GM19397 (cell line): ENCODE data around the gene CA7.
"Not testable (repeated sequence)": the region's sequence is repeated elsewhere in the genome, so short reads cannot be mapped to it uniquely, and the experiment has no call there.

Source experiments
- ATAC-seq: cut with Tn5 transposase; IDR thresholded peaks from one replicate; pipeline ENCODE4 v1.9.1; 2021; ENCODE audit warnings: mild to moderate bottlenecking, moderate library complexity; ENCODE audit not compliant: unreplicated experiment

CA7 gene

DNA sequence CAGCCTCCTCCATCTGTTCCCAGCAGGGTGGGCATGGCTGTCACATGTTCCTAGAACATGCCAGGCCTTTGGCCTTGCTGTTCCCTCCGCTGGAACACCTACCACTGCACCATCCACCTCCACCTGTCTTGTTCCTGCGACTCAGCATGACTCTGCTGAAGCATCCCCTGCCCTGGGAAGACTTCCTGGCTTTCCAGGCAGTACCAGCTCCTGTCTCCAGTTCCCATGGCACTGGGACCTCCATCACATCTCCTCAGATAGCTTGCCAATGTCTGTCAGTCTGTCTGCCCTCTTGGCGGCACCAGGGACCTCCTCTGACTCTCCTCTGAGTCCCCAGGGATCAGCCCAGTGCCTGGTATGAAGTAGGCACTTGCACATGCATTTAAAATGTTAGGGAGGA is 51.8 kb downstream of the CA7 start:
- ATAC-seq: no peak

DNA sequence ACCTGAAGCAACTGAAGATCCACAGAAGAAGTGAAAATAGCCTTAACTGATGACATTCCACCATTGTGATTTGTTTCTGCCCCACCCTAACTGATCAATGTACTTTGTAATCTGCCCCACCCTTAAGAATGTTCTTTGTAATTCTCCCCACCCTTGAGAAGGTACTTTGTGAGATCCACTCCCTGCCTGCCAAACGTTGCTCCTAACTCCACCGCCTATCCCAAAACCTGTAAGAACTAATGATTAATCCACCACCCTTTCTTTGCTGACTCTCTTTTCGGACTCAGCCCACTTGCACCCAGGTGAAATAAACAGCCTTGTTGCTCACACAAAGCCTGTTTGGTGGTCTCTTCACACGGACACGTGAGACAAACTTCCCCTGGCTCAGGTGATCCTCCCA is 52.5 kb downstream of the CA7 start:
- ATAC-seq: not testable (repeated sequence)

DNA sequence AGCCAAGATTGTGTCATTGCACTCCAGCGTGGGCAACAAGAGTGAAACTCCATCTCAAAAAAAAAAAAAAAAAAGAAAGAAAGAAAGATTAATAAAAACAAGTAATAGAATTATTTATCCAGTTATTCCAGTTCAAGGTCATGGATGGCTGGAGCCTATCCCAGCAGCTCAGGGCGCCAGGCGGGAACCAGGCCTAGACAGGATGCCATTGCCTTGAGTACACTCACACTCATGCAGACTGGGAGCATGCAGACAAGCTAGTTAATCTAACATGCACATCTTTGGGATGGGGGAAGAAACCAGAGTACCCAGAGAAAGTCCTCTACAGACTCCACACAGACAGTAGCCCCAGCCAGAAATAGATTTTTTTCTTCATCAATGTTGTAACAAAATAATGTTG is 54.0 kb downstream of the CA7 start:
- no peak for ATAC-seq

DNA sequence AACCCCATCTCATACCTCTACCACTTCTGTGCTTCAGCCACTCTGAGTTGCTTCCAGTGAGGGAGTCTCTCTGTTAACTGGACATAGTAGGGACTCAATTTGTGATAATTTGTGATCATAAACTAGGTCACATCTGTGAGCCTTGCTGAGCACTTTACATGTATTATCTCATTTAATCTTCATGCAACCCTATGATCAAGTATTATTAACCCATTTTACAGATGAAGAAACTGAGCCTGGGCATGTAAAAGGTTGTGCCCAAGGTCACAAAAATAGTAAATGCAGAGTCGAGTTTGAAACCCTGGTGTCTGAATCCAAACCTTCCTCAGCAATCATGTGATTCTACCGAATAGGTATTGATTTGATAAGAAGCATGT is 54.7 kb downstream of the CA7 start:
- ATAC-seq: no peak

DNA sequence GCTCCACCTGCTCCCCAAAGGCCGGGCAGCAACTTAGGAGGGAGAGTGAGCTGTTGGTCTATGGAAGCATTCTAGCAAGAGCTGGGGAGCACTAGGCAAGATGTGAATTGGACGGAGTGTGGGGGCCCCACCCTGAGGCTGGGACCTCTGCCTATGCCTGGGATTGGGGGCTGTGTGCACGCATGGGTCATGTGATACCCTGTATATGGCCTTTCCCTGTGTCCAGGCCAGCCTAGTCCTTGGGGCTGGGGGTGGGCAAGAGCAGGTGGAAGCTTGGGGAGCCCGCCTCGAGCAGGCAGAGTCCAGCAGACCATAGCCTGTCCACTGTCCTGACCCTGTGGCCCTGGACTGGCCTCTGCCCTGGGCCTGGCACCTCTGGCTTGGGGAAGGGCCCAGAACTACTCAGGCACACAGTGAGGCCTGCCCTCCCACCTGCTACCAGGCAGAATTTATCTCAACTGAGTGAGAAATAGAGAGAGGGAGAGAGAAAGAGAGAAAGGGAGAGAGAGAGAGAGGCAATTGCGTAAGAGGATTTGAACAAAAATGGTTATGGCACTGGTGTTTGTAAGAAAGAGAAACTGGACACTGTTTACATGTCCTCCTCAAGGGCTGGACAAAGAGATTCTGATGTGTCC is 55.2 kb downstream of the CA7 start:
- ATAC-seq: no peak

- no peak for ATAC-seq
Observed at GRCh38 chr16:66899945-66900710, 55.9 kb downstream of the CA7 start.

GRCh38 chr16:66900721-66901441 is 56.7 kb downstream of the CA7 start:
- ATAC-seq: no peak

DNA sequence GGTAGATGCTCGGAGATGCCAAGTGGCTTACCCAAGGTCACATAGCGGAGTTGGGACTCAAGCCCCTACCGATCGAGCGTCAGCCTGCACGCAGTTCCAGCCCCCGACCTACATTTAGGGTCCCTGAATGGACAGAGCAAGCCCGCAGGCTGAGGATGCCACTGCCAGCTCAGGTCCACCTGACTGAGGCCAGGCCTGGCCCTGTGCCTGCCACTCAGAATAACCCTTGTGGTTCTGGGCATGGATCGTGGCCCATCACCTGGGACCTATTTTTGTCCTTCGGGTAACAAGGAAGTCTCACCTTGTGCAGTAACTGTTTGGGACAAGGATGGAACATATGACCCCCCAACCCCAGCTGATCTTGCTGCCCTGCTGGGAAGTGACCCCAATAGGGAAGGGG is 57.4 kb downstream of the CA7 start:
- ATAC-seq: no peak

DNA sequence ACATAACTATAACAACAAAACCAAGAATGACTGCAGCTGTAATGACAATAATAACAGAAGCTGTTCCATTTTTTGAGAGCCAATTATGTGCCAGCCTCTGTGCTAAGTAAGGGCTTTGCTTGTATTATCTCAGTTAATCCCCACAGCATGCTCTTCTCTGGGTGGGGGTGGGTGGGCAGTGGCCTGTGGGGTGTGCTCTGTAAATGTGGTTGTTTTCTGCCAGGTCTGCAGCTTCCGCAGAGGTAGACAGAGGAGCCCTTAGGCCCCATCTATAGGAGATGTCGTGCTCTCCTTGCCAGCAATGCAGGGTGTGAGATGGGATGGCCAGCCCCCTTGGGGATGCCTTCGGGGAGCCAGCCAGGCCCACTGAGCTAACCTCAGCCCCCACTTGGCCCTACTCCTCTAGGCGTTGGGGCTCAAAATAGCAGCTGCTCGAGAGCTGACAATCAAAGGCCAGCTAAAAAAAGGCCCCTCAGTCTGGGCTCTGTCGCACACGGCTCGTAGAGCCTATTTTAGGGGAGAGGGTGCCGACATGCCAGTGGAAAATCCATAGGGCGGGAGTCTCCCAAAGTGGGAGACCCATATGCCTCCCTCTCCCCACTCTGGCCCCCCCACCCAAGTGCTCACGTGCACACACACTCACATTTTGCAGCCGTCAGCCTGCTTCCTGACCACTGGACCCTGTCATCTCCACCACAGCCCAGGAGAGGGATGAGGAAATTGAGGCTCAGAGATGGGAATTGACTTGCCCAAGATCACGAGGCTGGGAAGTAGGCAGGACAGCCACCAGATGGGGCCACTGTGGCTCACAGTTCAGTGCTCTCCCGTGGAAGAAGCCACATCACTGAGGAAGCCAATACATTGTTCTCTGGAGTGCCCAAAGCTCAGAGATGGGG is 58.7 kb downstream of the CA7 start:
- no peak for ATAC-seq
